ENCODE results near the gene ROR1. TPM values are rescaled to one million over a fixed set of nuclear protein-coding genes. Genes with fewer than 3 reads are reported as not detected.

Gene ROR1
- total RNA-seq, 6 experiments from 2014 or later, result 7.4 to 9.4 (median 8.9) TPM

DNA sequence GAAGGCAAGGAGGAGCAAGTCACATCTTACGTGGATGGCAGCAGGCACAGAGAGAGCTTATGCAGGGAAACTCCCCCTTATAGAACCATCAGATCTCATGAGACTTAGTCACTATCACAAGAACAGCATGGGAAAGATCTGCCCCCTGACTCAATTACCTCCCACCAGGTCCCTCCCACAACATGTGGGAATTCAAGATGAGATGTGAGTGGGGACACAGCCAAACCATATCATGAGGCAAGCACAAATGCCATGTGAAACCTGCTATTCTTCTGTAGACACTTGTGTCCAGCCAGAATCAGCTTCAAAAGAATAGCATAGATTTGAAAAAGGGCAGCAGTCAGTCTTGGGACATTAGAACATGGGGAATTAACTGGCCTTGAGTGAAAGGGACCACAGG is 397.4 kb downstream of the ROR1 start:
- peak overlapping the region; percentile 84 for H3K27ac Mint-ChIP-seq
- peaks cover 36% of the 10 kb centered on the region for H3K4me1 Mint-ChIP-seq (ENCODE audit: low read depth)
- H3K9me3 Mint-ChIP-seq, result 0 out of 2 replicates have a peak, but pooled peaks cover 5% of the 10 kb centered on the region
- peak overlapping the region; percentile 79; the same call in 1 of the 2 replicates for H3K4me3 Mint-ChIP-seq
- H3K27me3 Mint-ChIP-seq (ENCODE audit: insufficient read depth), result no peaks in the 10 kb centered on the region
- peaks cover 13% of the 10 kb centered on the region for H3K36me3 Mint-ChIP-seq (ENCODE audit: low read depth)
- DNase-seq, result no peak
- TF ChIP-seq, protein P1, sequence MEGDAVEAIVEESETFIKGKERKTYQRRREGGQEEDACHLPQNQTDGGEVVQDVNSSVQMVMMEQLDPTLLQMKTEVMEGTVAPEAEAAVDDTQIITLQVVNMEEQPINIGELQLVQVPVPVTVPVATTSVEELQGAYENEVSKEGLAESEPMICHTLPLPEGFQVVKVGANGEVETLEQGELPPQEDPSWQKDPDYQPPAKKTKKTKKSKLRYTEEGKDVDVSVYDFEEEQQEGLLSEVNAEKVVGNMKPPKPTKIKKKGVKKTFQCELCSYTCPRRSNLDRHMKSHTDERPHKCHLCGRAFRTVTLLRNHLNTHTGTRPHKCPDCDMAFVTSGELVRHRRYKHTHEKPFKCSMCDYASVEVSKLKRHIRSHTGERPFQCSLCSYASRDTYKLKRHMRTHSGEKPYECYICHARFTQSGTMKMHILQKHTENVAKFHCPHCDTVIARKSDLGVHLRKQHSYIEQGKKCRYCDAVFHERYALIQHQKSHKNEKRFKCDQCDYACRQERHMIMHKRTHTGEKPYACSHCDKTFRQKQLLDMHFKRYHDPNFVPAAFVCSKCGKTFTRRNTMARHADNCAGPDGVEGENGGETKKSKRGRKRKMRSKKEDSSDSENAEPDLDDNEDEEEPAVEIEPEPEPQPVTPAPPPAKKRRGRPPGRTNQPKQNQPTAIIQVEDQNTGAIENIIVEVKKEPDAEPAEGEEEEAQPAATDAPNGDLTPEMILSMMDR (IDR thresholded peaks at IDR 0.05), result no peak

DNA sequence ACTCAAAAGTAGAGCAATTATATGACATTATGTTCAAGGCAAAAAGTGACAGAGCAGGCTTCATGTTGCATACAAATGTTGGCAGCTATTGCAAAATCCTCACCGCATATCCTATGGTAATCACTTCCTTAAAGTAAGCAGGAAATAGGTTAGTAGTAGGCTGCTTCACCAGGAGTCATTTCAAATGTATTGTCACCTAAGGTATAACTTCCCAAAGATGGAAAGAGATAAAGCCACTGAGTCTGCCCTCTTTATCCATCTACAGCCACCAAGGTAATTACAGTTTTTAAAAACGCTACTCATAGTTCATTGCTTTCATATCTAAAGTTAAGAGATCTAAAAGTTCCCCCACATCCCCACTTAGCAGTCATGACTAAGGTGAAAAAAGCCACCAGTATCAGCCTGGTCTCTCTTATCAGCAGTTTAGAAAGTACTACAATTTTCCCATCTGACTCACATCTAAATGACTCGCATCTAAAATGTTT is 398.0 kb downstream of the ROR1 start:
- peak; percentile 41 for DNase-seq
- H3K4me1 Mint-ChIP-seq (ENCODE audit: low read depth), result peaks cover 36% of the 10 kb centered on the region
- no peaks in the 10 kb centered on the region for H3K27me3 Mint-ChIP-seq (ENCODE audit: insufficient read depth)
- TF ChIP-seq, protein P1 (IDR thresholded peaks at IDR 0.05), result no peak
- H3K9me3 Mint-ChIP-seq, result 0 out of 2 replicates have a peak, but pooled peaks cover 5% of the 10 kb centered on the region
- H3K27ac Mint-ChIP-seq, result peak overlapping the region; percentile 84
- H3K4me3 Mint-ChIP-seq, result peak overlapping the region; percentile 79
- H3K36me3 Mint-ChIP-seq (ENCODE audit: low read depth), result peaks cover 13% of the 10 kb centered on the region

DNA sequence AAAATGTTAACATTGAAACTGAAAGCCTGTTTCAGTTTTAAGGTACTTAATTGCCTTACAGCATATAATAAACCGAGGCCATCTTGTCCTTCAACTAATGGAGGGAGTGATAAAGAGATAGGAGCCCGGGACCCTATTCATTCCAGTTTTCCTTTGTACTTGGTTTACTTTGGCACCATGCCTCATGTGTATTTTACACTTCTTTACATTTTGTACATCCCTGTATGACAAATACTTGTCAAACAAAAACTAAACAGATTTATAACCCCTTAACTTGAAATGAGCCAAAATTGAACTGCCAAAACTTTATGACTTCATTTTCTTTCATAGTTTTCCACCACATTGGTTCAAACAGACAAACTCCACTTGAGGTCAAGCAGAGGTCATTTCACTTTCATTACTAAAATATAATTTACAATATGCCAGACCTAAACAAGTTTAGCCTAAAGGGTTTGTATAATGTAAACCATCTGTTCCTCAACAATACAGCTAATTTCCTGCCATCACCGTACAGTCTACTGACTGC is 398.7 kb downstream of the ROR1 start:
- 0 out of 2 replicates have a peak, but pooled peaks cover 5% of the 10 kb centered on the region for H3K9me3 Mint-ChIP-seq
- DNase-seq, result peak; percentile 31
- H3K27me3 Mint-ChIP-seq (ENCODE audit: insufficient read depth), result no peaks in the 10 kb centered on the region
- peaks cover 36% of the 10 kb centered on the region for H3K4me1 Mint-ChIP-seq (ENCODE audit: low read depth)
- peak overlapping the region; percentile 84 for H3K27ac Mint-ChIP-seq
- peak overlapping the region; percentile 77 for H3K4me3 Mint-ChIP-seq
- H3K36me3 Mint-ChIP-seq (ENCODE audit: low read depth), result peaks cover 16% of the 10 kb centered on the region
- TF ChIP-seq, protein P1 (IDR thresholded peaks at IDR 0.05), result no peak

DNA sequence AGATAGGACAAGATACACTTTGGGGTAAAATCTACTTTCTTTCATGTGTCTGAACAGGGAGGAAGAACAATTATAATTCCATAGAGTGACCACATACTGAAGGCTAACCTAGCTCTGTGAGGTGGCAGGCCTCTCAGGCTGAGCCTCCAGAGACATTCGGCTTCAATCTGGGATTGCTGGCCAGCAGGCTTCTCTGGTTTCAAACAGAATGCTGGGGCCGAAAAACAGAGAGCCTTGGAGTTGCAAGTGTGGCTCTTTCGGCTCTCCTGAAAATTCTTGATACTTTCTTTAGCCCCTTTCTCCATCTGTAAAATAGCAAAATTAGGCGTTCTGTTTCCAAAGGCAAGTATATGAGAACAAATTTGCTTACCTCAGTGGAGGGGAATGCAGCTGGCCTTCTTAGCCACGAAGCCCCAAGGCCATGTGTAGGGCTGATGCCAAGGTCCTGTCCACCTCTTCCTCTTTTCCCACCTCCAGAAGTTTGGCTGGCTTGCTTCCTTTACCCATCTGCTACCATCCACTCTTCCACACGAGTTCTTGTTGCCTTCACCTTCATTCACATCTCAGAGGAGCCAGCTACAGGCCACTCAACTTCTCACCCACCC is 399.6 kb downstream of the ROR1 start:
- Mint-ChIP-seq H3K27me3 (ENCODE audit: insufficient read depth) (no peaks in the 10 kb centered on the region), H3K27ac (peak overlapping the region; percentile 84), H3K36me3 (ENCODE audit: low read depth) (peaks cover 25% of the 10 kb centered on the region), H3K4me1 (ENCODE audit: low read depth) (peaks cover 36% of the 10 kb centered on the region), H3K4me3 (peak overlapping the region; percentile 77), H3K9me3 (0 out of 2 replicates have a peak, but pooled peaks cover 5% of the 10 kb centered on the region)
- DNase-seq, result no peak
- TF ChIP-seq, protein P1 (IDR thresholded peaks at IDR 0.05), result no peak

DNA sequence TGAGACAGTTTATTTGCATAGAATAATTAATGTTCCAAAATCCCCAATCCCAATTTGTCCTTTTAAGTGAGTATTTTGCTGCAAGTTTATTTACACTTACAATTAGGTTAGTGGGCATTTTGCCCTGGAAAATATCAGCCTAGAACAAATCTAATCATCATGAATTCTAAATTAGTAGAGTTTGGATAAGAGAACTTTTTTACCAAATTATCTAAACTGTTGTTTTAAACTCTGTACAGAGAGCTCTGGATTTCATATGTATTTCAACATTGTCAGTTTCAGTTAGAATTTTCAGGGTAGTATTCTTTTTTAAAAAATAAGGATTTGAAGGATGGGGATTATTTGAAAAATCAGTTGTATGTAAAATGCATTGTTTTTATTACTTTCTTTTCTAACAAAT is 401.8 kb downstream of the ROR1 start:
- H3K9me3 Mint-ChIP-seq, result 0 out of 2 replicates have a peak, but pooled peaks cover 5% of the 10 kb centered on the region
- no peak overlapping the region for H3K4me3 Mint-ChIP-seq
- peaks cover 22% of the 10 kb centered on the region for H3K36me3 Mint-ChIP-seq (ENCODE audit: low read depth)
- TF ChIP-seq, protein P1 (IDR thresholded peaks at IDR 0.05), result no peak
- no peaks in the 10 kb centered on the region for H3K27me3 Mint-ChIP-seq (ENCODE audit: insufficient read depth)
- peaks cover 34% of the 10 kb centered on the region for H3K4me1 Mint-ChIP-seq (ENCODE audit: low read depth)
- H3K27ac Mint-ChIP-seq, result no peak overlapping the region
- DNase-seq, result no peak
